ENCODE measurements around the gene HPCA. TPM values are rescaled to one million over a fixed set of nuclear protein-coding genes. Genes with fewer than 3 reads are reported as not detected.
A peak's percentile ranks its signal among the peaks of the same experiment; 100 is the strongest.

Gene HPCA
- total and polyA plus RNA-seq, 2 of the 13 experiments (the other 11 are each of a cell fraction or from before 2014, with no cell fraction given) = not detected

- H3K4me1 ChIP-seq (ENCODE audit: insufficient read depth, low read length) = peaks cover 45% of the 10 kb centered on the region
- peak overlapping the region; percentile 44 for H3K27ac ChIP-seq (ENCODE audit: extremely low read length, insufficient read depth, low read length)
- 98% methylated on average over 4 of the region's 4 CpGs for WGBS (ENCODE audit: low lambda C conversion rate)
- no peak overlapping the region for H3K4me2 ChIP-seq (ENCODE audit: low read depth, low read length)
- FAIRE-seq (no peak), ATAC-seq (no peak), DNase-seq (ENCODE audit: low spot score) (no peak)
- no peaks in the 10 kb centered on the region for H3K9me3 ChIP-seq (ENCODE audit: low read length)
- in situ Hi-C loops (cut with HindIII; ENCODE audit: extremely low pct_ligation_motif_present, low pct_unique_long_range_greater_than_20kb) (no loop called here), intact Hi-C loops (cut with micrococcal nuclease; ENCODE audit: unreplicated experiment) (loop anchor here (10.0 kb wide), 1 partner anchor 148 kb away; the partner anchor contains the start of gene AZIN2)
- ChIA-PET CTCF (ENCODE audit: low intra/inter-chr PET ratio, low total read pairs) (no interaction called here), POLR2A (interaction anchor here (0.6 to 1.3 kb wide), 2 partner anchors 15 to 28 kb away, joined by 4 to 5 read pairs; partner anchors contain the start of gene RNF19B)
- H3K27me3 ChIP-seq (ENCODE audit: control insufficient read depth in 1 of 2, insufficient read depth in 2 of 2, low read length in 2 of 2) = no peaks in the 10 kb centered on the region
- no peak overlapping the region for H3K4me3 ChIP-seq (replicated peaks in 1 of 3; ENCODE audit: insufficient read depth in 1 of 3, low read depth in 2 of 3, low read length in 3 of 3)
- no TSS peak for BruUV-seq (replicated peaks)
- peaks cover 9 to 43% of the 10 kb centered on the region in 2 experiments; a peak in 4 of 5 replicates for H3K36me3 ChIP-seq (replicated peaks in 1 of 2; ENCODE audit: control insufficient read depth in 1 of 2, insufficient read depth in 2 of 2, low read length in 2 of 2)
- no peak overlapping the region for H2AFZ ChIP-seq (ENCODE audit: low read length)
- H3K79me2 ChIP-seq (ENCODE audit: insufficient read depth, low read length) = no peaks in the 10 kb centered on the region
- no peak overlapping the region for H3K9ac ChIP-seq (ENCODE audit: insufficient read depth, low read depth, low read length)
- no peaks in the 10 kb centered on the region for H4K20me1 ChIP-seq (ENCODE audit: insufficient read depth, low read length)
- 0 out of 2 replicates have a peak, but pooled peaks have one; percentile 19 for TF ChIP-seq ZNF687 (CRISPR knock-in tag; IDR thresholded peaks at IDR 0.05)
- peak; percentile 71 to 73 for TF ChIP-seq MAFK (conservative IDR thresholded peaks at IDR 0.05 in 1 of 2, IDR thresholded peaks at IDR 0.05 in 1 of 2; ENCODE audit: low read length in 2 of 2)
- no peak for TF ChIP-seq GTF2F1 (IDR thresholded peaks at IDR 0.05; ENCODE audit: low read length)
- TF ChIP-seq NR2F1 (CRISPR knock-in tag; IDR thresholded peaks at IDR 0.05) = no peak
- no peak for TF ChIP-seq MIER2 (CRISPR knock-in tag; IDR thresholded peaks at IDR 0.05)
- TF ChIP-seq MAFF (IDR thresholded peaks at IDR 0.05; ENCODE audit: low read depth, low read length) = peak; percentile 68
- peak; percentile 95 for TF ChIP-seq NFE2L2 (IDR thresholded peaks at IDR 0.05; ENCODE audit: low read length)
- TF ChIP-seq ZSCAN31 (CRISPR knock-in tag; IDR thresholded peaks at IDR 0.05; ENCODE audit: low read depth) = no peak
- TF ChIP-seq PBX3 (CRISPR knock-in tag; IDR thresholded peaks at IDR 0.05; ENCODE audit: borderline replicate concordance) = no peak
- TF ChIP-seq NFE2 (CRISPR knock-in tag; IDR thresholded peaks at IDR 0.05) = peak; percentile 49; the same call in 1 of the 2 replicates
- TF ChIP-seq MAFG (CRISPR knock-in tag; IDR thresholded peaks at IDR 0.05) = peak; percentile 51; the same call in 1 of the 2 replicates
- no peak for TF ChIP-seq POLR2AphosphoS5 (IDR thresholded peaks at IDR 0.05; ENCODE audit: low read depth, low read length)
- no peak for TF ChIP-seq ZNF839 (CRISPR knock-in tag; IDR thresholded peaks at IDR 0.05; ENCODE audit: borderline replicate concordance)
- no peak for TF ChIP-seq CREBL2 (CRISPR knock-in tag; IDR thresholded peaks at IDR 0.05; ENCODE audit: borderline replicate concordance)
- no peak for TF ChIP-seq PRDM4 (CRISPR knock-in tag; IDR thresholded peaks at IDR 0.05; ENCODE audit: borderline replicate concordance)
- no peak for TF ChIP-seq CENPBD1 (CRISPR knock-in tag; IDR thresholded peaks at IDR 0.05; ENCODE audit: borderline replicate concordance, low read depth)
- no peak for TF ChIP-seq TP53 (CRISPR knock-in tag; conservative IDR thresholded peaks at IDR 0.05)
These were observed 50.8 kb downstream of the HPCA start for GRCh38 chr1:32937061-32937460.
